ENCODE data around the gene SPAG17. TPM values are rescaled to one million over a fixed set of nuclear protein-coding genes. Genes with fewer than 3 reads are reported as not detected.

Gene SPAG17
- polyA plus RNA-seq, 1 experiment = not detected

DNA sequence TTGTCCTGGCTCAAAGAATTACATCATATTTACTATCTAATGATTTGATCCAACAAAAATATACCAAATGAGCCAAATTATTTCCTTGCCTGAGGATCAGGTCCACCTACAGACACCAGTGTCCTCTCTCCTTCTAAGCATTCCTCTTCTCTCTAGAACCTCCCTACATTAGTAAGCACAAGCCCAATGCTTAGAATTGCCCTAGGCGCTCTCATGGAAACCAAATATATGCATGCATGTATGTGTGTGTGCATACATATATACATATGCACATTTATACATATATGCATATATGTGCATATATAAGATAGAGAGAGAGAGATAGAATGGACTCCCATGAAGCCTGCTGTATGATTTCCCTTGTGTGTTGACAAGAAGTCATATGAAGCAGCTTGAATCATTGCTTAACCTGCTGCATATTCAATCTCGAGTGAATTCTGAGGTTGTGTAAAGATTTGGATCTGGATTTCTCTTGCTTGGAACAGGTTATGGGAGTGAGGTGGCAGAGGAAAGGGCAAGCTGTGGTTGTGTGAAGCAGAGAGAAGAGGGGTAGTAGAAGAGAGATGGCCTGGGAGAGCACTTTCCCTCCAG lies 66.1 kb downstream of the SPAG17 start:
- Histone ChIP-seq H3K4me3 (ENCODE audit: low read depth, low read length) (no peak overlapping the region), H3K27me3 (ENCODE audit: control insufficient read depth, insufficient read depth, low read length) (no peaks in the 10 kb centered on the region), H3K27ac (ENCODE audit: low read depth, low read length) (no peak overlapping the region), H3K9me3 (ENCODE audit: control insufficient read depth, insufficient read depth, low read length) (no peaks in the 10 kb centered on the region)
- TF ChIP-seq, protein P1, sequence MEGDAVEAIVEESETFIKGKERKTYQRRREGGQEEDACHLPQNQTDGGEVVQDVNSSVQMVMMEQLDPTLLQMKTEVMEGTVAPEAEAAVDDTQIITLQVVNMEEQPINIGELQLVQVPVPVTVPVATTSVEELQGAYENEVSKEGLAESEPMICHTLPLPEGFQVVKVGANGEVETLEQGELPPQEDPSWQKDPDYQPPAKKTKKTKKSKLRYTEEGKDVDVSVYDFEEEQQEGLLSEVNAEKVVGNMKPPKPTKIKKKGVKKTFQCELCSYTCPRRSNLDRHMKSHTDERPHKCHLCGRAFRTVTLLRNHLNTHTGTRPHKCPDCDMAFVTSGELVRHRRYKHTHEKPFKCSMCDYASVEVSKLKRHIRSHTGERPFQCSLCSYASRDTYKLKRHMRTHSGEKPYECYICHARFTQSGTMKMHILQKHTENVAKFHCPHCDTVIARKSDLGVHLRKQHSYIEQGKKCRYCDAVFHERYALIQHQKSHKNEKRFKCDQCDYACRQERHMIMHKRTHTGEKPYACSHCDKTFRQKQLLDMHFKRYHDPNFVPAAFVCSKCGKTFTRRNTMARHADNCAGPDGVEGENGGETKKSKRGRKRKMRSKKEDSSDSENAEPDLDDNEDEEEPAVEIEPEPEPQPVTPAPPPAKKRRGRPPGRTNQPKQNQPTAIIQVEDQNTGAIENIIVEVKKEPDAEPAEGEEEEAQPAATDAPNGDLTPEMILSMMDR (IDR thresholded peaks at IDR 0.05; ENCODE audit: low read depth, low read length) = no peak
- DNase-seq (ENCODE audit: low read depth, low spot score) = no peak
- ChIA-PET POLR2A (no interaction called here), CTCF (interaction anchor here (1.8 kb wide), 1 partner anchor 33 kb away, joined by 6 read pairs; no protein-coding TSS in a partner anchor)

DNA sequence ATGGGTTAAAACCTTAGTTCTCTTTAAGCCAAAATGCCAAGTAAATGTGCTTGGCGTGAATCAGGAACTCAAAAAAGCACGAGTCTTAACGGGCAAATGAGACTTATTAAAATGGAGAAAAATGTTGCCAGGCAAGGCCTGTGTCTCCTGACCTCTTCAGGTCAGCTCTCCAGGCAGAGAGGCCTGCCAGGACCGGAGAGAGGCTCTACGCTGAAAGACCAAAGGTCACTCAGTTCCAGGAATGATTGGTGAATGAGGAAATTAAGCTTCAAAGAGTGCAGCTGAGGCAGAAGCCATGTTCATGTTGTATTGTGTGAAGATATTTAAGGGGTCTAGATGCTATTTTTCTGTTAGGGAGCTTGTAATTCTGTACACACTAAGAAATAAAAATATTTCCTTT lies 66.6 kb downstream of the SPAG17 start:
- CTCF ChIA-PET = interaction anchor here (1.8 kb wide), 1 partner anchor 34 kb away, joined by 6 read pairs; no protein-coding TSS in a partner anchor
- Histone ChIP-seq H3K9me3 (ENCODE audit: control insufficient read depth, insufficient read depth, low read length) (no peaks in the 10 kb centered on the region), H3K27ac (ENCODE audit: low read depth, low read length) (no peak overlapping the region), H3K4me3 (ENCODE audit: low read depth, low read length) (no peak overlapping the region), H3K27me3 (ENCODE audit: control insufficient read depth, insufficient read depth, low read length) (no peaks in the 10 kb centered on the region)
- no peak for DNase-seq (ENCODE audit: low read depth, low spot score)
- POLR2A ChIA-PET = no interaction called here
- TF ChIP-seq, protein P1 (IDR thresholded peaks at IDR 0.05; ENCODE audit: low read depth, low read length) = no peak

DNA sequence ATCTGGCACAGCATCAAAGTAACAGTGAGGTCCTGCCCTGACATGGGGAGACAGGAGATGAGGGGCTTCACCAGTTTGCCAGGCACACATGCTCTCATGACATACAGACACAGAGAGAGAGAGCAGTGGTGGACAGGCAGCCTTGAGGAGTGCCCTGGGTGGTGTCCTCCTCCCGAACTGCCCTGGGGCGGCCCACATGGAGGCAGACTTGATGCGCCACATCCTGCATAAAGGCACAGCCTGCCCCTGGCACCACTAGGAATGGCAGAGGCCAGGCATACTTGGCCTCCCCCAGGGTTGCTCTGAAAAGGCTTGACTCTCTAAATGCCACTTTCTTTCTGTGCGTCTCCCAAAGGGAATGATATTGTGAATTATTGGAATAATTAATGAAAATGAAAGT lies 67.5 kb downstream of the SPAG17 start:
- Histone ChIP-seq H3K9me3 (ENCODE audit: control insufficient read depth, insufficient read depth, low read length) (no peaks in the 10 kb centered on the region), H3K27me3 (ENCODE audit: control insufficient read depth, insufficient read depth, low read length) (no peaks in the 10 kb centered on the region), H3K4me3 (ENCODE audit: low read depth, low read length) (no peak overlapping the region), H3K27ac (ENCODE audit: low read depth, low read length) (no peak overlapping the region)
- CTCF ChIA-PET = interaction anchor here (0.5 kb wide), 1 partner anchor 1747 kb away, joined by 4 read pairs; no protein-coding TSS in a partner anchor
- POLR2A ChIA-PET = no interaction called here
- no peak for DNase-seq (ENCODE audit: low read depth, low spot score)
- TF ChIP-seq, protein P1 (IDR thresholded peaks at IDR 0.05; ENCODE audit: low read depth, low read length) = no peak

DNA sequence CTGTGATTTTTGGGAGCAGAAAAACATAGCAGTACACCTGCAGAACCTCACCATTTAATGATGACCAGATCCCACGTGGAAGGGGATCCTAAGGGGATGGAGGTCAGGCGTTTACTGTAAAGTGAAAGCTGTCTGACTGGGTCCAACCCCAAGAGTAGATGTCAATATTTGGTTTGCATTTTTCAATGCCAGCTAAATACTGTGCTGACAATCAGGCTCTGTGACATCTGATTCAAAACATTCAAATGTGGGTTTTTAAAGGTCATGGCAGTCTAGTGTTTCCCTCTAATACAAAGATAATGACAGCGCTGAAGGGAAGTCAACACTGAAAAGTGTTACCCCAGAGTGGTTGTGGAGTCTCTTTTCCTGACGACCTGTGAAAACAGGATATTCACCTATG lies 68.1 kb downstream of the SPAG17 start:
- Histone ChIP-seq H3K27me3 (ENCODE audit: control insufficient read depth, insufficient read depth, low read length) (no peaks in the 10 kb centered on the region), H3K9me3 (ENCODE audit: control insufficient read depth, insufficient read depth, low read length) (no peaks in the 10 kb centered on the region), H3K27ac (ENCODE audit: low read depth, low read length) (no peak overlapping the region), H3K4me3 (ENCODE audit: low read depth, low read length) (no peak overlapping the region)
- TF ChIP-seq, protein P1 (IDR thresholded peaks at IDR 0.05; ENCODE audit: low read depth, low read length) = no peak
- no peak for DNase-seq (ENCODE audit: low read depth, low spot score)
- ChIA-PET CTCF (interaction anchor here (0.5 kb wide), 1 partner anchor 1747 kb away, joined by 4 read pairs; no protein-coding TSS in a partner anchor), POLR2A (no interaction called here)

DNA sequence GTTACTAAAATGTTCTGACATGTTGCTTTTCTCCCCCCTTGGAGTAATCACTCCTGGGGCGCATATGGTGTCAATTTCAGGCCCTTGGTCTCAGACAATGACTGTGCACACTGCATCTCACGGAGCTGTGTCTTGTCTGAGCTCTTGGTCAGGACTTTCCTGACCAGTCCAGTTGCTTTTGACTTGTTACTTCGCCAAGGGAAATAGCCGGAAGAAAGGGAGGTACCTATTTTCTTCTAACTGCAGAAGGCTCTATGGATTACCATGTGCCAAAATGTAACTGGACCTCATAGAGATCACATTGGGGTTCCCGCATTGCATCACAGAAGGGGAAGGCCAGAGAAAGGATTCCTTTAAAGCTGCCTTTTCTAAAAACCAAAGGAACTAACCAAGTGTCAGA lies 68.6 kb downstream of the SPAG17 start:
- H3K4me3 ChIP-seq (ENCODE audit: low read depth, low read length) = no peak overlapping the region
- TF ChIP-seq, protein P1 (IDR thresholded peaks at IDR 0.05; ENCODE audit: low read depth, low read length) = no peak
- ChIA-PET CTCF (no interaction called here), POLR2A (no interaction called here)
- DNase-seq (ENCODE audit: low read depth, low spot score) = no peak
- H3K27ac ChIP-seq (ENCODE audit: low read depth, low read length) = no peak overlapping the region
- no peaks in the 10 kb centered on the region for H3K27me3 ChIP-seq (ENCODE audit: control insufficient read depth, insufficient read depth, low read length)
- H3K9me3 ChIP-seq (ENCODE audit: control insufficient read depth, insufficient read depth, low read length) = no peaks in the 10 kb centered on the region

Data from AG04450 (cell line).